ENCODE results near the gene CD164L2. TPM values are rescaled to one million over a fixed set of nuclear protein-coding genes. Genes with fewer than 3 reads are reported as not detected.
A peak's percentile ranks its signal among the peaks of the same experiment; 100 is the strongest.

CD164L2 gene
- total and polyA plus RNA-seq, 7 donors, result not detected

DNA sequence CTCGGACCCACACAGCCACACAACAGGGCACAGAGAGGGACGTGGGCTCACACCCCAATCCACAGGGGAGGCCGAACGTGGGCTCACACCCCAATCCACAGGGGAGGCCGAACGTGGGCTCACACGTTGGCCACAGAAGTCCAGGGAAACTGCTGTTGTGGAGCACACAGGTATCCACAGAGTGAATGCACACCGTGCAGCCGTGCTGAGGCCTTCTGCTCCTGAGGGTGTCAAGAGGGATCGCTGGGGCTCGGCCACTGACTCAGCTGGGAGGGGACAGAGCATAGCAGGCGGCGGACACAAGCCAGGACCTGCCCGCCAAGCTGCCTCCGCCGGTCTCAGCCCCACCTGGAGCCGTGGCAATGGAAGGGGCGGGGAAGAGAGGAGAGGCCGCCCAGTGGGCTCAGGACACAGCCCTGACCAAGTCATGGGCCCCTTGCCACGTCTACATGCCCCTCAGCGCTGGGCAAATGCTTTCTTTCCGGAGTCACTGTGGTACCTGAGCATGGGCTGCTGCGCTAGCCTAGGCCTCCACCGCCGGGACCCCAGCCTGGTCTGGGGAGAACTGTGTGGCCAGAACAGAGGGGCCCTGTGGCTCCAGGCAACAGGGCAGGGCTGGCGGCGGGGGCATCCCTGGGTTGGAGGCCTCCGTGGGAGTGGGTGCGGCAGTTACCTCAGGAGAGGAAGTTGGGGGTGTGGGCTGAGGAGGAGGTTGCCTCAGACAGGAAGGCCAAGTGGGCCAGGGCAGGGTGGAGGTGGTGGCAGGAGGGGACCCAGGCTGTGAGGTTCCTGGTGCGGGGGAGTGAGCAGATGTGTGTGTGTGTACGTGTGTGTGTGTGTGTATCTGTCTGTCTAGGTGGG, 40.1 kb downstream of the CD164L2 start:
- Histone ChIP-seq H3K27me3 (ENCODE audit: insufficient read depth in 3 of 3, low read length in 2 of 3) (peaks cover 0 to 8% (median 0%) of the 10 kb centered on the region in 3 donors), H3K9me3 (no peaks in the 10 kb centered on the region), H3K4me3 (no peak overlapping the region), H3K4me1 (no peaks in the 10 kb centered on the region), H3K36me3 (ENCODE audit: insufficient read depth in 1 of 2, low read depth in 1 of 2) (no peaks in the 10 kb centered on the region), H3K27ac (no peak overlapping the region)
- intact Hi-C loops (cut with DNase I), result loop anchor here in 1 of 2 donors (10.0 kb wide), 1 partner anchor 1668 kb away; no protein-coding TSS in a partner anchor
- DNase-seq (no peak), ATAC-seq (peak in 2 of 4 donors; percentile 13 to 19)
- TF ChIP-seq, protein P1, sequence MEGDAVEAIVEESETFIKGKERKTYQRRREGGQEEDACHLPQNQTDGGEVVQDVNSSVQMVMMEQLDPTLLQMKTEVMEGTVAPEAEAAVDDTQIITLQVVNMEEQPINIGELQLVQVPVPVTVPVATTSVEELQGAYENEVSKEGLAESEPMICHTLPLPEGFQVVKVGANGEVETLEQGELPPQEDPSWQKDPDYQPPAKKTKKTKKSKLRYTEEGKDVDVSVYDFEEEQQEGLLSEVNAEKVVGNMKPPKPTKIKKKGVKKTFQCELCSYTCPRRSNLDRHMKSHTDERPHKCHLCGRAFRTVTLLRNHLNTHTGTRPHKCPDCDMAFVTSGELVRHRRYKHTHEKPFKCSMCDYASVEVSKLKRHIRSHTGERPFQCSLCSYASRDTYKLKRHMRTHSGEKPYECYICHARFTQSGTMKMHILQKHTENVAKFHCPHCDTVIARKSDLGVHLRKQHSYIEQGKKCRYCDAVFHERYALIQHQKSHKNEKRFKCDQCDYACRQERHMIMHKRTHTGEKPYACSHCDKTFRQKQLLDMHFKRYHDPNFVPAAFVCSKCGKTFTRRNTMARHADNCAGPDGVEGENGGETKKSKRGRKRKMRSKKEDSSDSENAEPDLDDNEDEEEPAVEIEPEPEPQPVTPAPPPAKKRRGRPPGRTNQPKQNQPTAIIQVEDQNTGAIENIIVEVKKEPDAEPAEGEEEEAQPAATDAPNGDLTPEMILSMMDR (IDR thresholded peaks at IDR 0.05), result no peak
- 64 to 72% (median 66%) methylated on average over 31 of the region's 31 CpGs for WGBS, 3 donors

DNA sequence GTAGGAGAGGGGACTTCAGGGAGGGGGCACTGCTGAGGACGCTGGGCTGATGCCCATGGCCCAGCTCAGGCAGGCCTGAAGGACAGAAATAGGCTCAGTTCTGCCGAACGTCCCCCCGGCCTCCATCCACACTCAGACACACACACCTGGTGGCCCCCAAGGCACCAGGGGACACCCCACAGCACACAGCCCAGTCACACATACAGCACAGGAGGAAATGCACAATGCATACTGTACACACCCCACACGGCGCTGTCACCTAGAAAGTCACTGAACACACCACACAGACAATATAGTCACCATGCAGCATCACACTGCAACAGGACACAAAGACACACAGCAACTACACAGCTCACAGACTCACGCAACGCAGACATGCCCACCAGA, 40.7 kb downstream of the CD164L2 start:
- intact Hi-C loops (cut with DNase I), result loop anchor here in 1 of 2 donors (10.0 kb wide), 1 partner anchor 1668 kb away; no protein-coding TSS in a partner anchor
- H3K36me3 ChIP-seq (ENCODE audit: insufficient read depth in 1 of 2, low read depth in 1 of 2), result no peaks in the 10 kb centered on the region
- DNase-seq (no peak), ATAC-seq (no peak)
- no peak overlapping the region for H3K27ac ChIP-seq
- H3K4me1 ChIP-seq, result no peaks in the 10 kb centered on the region
- peaks cover 0 to 6% (median 0%) of the 10 kb centered on the region in 3 donors for H3K27me3 ChIP-seq (ENCODE audit: insufficient read depth in 3 of 3, low read length in 2 of 3)
- 73 to 85% (median 84%) methylated on average over 8 of the region's 8 CpGs for WGBS, 3 donors
- peak overlapping the region; percentile 4 for H3K4me3 ChIP-seq
- no peaks in the 10 kb centered on the region for H3K9me3 ChIP-seq
- TF ChIP-seq, protein P1 (IDR thresholded peaks at IDR 0.05), result no peak

- no peak for DNase-seq
- H3K9me3 ChIP-seq, result no peaks in the 10 kb centered on the region
- peak within 1 kb of the TSS; percentile 4 for H3K4me3 ChIP-seq
- H3K36me3 ChIP-seq (ENCODE audit: insufficient read depth in 1 of 2, low read depth in 1 of 2), result peaks cover 0 to 6% of the 10 kb centered on the region in 2 donors
- peaks cover 0 to 3% (median 0%) of the 10 kb centered on the region in 3 donors for H3K27me3 ChIP-seq (ENCODE audit: insufficient read depth in 3 of 3, low read length in 2 of 3)
- WGBS, 3 donors, result 40 to 45% (median 41%) methylated on average over 21 to 22 of the region's 22 CpGs
- peak in 2 of 4 donors; percentile 23 to 32 for ATAC-seq
- TF ChIP-seq, protein P1 (IDR thresholded peaks at IDR 0.05), result no peak
- intact Hi-C loops (cut with DNase I), result loop anchor here in 1 of 2 donors (10.0 kb wide), 1 partner anchor 1667 kb away; no protein-coding TSS in a partner anchor
- H3K27ac ChIP-seq, result no peak within 1 kb of the TSS
- no peaks in the 10 kb centered on the region for H3K4me1 ChIP-seq
These were observed 41.4 kb downstream of the CD164L2 start, which contains the start of gene SYTL1 for GRCh38 chr1:27341525-27342252. SYTL1 (plus strand) TSS chr1:27342022; CDS start chr1:27345335, 3,313 bp downstream.

DNA sequence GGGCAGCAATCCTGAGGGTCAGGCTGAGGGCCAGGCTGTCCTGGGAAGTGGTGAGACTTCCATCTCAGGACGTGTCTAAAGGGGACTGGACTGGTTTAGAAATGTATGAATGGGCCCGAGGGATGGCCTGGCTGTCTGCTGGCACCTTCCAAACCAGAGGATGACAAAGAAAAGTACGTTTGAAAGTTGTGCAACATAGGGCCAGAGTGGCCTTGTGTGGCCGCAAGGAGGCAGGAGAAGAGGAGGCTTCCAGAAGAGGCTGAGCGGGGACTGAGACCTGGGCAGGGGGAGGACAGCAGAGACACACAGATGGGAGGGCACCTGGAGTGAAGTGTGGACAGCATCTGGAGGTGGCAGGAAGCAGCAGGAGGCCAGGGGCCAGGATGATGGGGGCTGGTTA, 43.9 kb downstream of the CD164L2 start:
- Histone ChIP-seq H3K9me3 (no peaks in the 10 kb centered on the region), H3K4me3 (no peak overlapping the region), H3K4me1 (no peaks in the 10 kb centered on the region), H3K36me3 (ENCODE audit: insufficient read depth in 1 of 2, low read depth in 1 of 2) (peaks cover 6 to 31% of the 10 kb centered on the region in 2 donors), H3K27me3 (ENCODE audit: insufficient read depth in 3 of 3, low read length in 2 of 3) (no peaks in the 10 kb centered on the region), H3K27ac (no peak overlapping the region)
- WGBS, 3 donors, result 62 to 65% (median 63%) methylated on average over 5 of the region's 5 CpGs
- ATAC-seq (no peak), DNase-seq (no peak)
- intact Hi-C loops (cut with DNase I), result no loop called here
- TF ChIP-seq, protein P1 (IDR thresholded peaks at IDR 0.05), result no peak

Measured in psoas muscle (tissue), 8 donors.